Spinal cord (tissue), 10 donors: Measurements from ENCODE around the gene AADAC. TPM values are rescaled to one million over a fixed set of nuclear protein-coding genes. Genes with fewer than 3 reads are reported as not detected.
"Not testable (repeated sequence)": the region's sequence is repeated elsewhere in the genome, so short reads cannot be mapped to it uniquely, and the experiment has no call there.

Source experiments
- DNase-seq, 6 donors: peaks; one replicate each; pipeline versions ENCODE4 v3.0.0 to v3.0.0-alpha.2; 2013 to 2015; ENCODE audit warnings: low spot score in 6 of 6, low read depth in 4 of 6
- H3K27ac ChIP-seq: one replicate; pipeline ENCODE4 v1.5.1; 2013; ENCODE audit warnings: low read depth, low read length, control low read depth
- H3K27me3 ChIP-seq: one replicate; pipeline ENCODE4 v1.6.1; 2013; ENCODE audit warnings: low read length; ENCODE audit not compliant: control insufficient read depth, insufficient read depth
- H3K36me3 ChIP-seq: one replicate; pipeline ENCODE4 v1.6.1; 2013; ENCODE audit warnings: low read length; ENCODE audit not compliant: control insufficient read depth, insufficient read depth
- H3K4me1 ChIP-seq: one replicate; pipeline ENCODE4 v1.6.1; 2013; ENCODE audit warnings: low read length; ENCODE audit not compliant: control insufficient read depth, insufficient read depth
- H3K4me3 ChIP-seq: one replicate; pipeline ENCODE4 v1.5.1; 2013; ENCODE audit warnings: low read depth, low read length, control low read depth
- H3K9me3 ChIP-seq: one replicate; pipeline ENCODE4 v1.6.1; 2013; ENCODE audit warnings: low read length; ENCODE audit not compliant: control insufficient read depth, insufficient read depth
- WGBS: methylation state at CpG from one replicate; pipeline ENCODE4 v1.1.5; 2013; ENCODE audit warnings: missing lambda C conversion rate; ENCODE audit not compliant: insufficient coverage; 5-methylcytosine and 5-hydroxymethylcytosine counted together
- polyA plus RNA-seq, 2 donors: library from polyadenylated mRNA; unstranded; fragments of 120-200 nt; gene quantifications; one replicate each; pipeline ENCODE4 v1.2.1, GENCODE V29; 2013; ENCODE audit not compliant: insufficient read length in 2 of 2
- total RNA-seq, 2 donors: library from RNA; depleted of rRNA in 1 of 2; stranded (reverse); fragments of 120-200 nt in 1 of 2; fragments of >200 nt in 1 of 2; gene quantifications; one replicate each; pipeline versions ENCODE4 v1.2.3 to v1.2.4, GENCODE V29; 2013 to 2014
- donor health status: healthy.

The AADAC gene
- total and polyA plus RNA-seq, 4 donors: 0.11 TPM; not detected in 3

DNA sequence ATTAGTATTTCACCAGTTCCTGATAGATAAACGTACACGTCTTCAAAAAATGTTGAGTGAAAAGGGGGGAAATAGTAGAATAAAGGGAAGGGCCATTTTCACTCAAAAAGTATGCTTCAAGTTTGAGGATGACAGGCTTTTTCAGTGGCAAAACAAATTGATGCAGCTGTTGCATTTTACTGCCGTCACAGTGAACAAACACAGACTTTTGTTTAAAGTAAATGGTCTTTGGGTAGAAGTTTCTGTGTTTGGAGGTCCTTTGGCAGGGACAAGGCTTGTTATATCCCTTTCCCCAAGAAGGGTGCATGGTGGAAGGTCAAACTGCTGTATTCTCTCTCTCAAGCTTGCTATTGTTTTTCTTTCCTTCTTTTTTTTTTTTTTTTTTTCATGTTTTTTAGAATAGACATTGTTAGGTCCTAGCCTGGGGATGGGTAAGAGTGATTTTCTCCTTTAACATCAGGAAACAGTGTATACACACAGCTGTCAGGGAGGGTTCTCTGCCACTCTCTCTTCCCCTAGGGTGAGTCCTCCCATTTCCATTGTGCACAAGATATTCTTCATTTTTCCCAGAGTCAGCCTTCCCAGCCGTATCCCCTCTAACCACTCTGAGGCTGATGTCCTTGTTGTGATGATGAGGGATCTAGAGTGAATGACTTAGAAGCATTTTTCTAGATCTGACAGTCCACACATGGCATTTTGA, 52.9 kb downstream of the AADAC start:
- WGBS: no CpG with 5 or more reads among the region's 4 CpGs
- DNase-seq: peak in 1 of 6 donors; percentile 15
- Histone ChIP-seq H3K4me3 (no peak overlapping the region), H3K27ac (no peak overlapping the region), H3K9me3 (no peaks in the 10 kb centered on the region), H3K4me1 (no peaks in the 10 kb centered on the region), H3K27me3 (no peaks in the 10 kb centered on the region), H3K36me3 (no peaks in the 10 kb centered on the region)

GRCh38 chr3:151867666-151868065, 53.8 kb downstream of the AADAC start:
- Histone ChIP-seq H3K4me3 (no peak overlapping the region), H3K4me1 (no peaks in the 10 kb centered on the region), H3K36me3 (no peaks in the 10 kb centered on the region), H3K27me3 (no peaks in the 10 kb centered on the region), H3K9me3 (no peaks in the 10 kb centered on the region), H3K27ac (no peak overlapping the region)
- peak in 1 of 6 donors; percentile 78 for DNase-seq
- no CpG with 5 or more reads among the region's 1 CpG for WGBS

- DNase-seq: no peak
- Histone ChIP-seq H3K27ac (no peak overlapping the region), H3K27me3 (no peaks in the 10 kb centered on the region), H3K4me1 (no peaks in the 10 kb centered on the region), H3K36me3 (no peaks in the 10 kb centered on the region), H3K4me3 (no peak overlapping the region), H3K9me3 (no peaks in the 10 kb centered on the region)
- WGBS: no CpG with 5 or more reads among the region's 3 CpGs
Observed at GRCh38 chr3:151869181-151869580, 55.3 kb downstream of the AADAC start.

DNA sequence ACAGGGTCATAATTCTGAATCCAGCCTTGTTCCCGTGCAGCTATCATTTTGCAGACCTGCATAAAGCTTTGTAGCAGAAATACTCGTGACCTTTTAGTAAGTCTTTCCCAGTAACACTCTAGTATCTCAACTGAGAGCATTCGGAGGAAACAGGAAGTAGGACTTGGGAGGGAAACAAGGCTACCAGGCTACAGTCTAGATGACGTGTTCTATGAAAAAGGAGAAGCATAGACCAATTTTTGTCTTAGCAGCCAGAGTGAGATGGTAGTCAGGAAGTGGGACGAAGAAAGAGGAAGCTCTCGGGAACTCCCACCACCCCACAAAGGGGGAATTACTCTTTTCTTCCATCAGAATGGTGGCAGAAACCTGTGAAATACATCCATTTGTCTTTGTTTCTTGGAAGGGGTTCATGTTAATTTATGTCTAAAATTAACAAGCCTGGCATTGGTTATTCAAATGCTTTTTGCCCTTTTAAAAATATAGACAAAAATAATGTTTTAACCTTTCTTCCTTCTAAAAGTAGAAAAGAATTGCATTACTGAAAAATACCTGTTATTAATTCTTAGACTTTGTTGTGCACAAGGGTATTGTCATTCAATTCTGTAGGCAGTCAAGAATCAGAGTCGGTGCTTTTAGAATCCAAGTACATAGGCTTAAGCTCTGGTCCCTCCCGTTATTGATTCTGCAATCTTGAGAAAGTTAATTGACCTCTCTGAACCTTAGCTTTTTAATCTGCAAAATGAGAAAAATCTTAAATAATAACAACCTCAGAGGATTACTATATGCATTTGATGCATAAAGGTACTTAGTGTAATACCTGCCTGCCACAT, 57.9 kb downstream of the AADAC start:
- no peak overlapping the region for H3K27ac ChIP-seq
- no peak overlapping the region for H3K4me3 ChIP-seq
- WGBS: 63% methylated on average over 3 of the region's 8 CpGs
- DNase-seq: peak in 1 of 6 donors; percentile 18
- no peaks in the 10 kb centered on the region for H3K9me3 ChIP-seq
- no peaks in the 10 kb centered on the region for H3K4me1 ChIP-seq
- no peaks in the 10 kb centered on the region for H3K27me3 ChIP-seq
- H3K36me3 ChIP-seq: no peaks in the 10 kb centered on the region

GRCh38 chr3:151873398-151873797, 59.5 kb downstream of the AADAC start, which contains the start of gene SUCNR1:
TSS of gene SUCNR1 (plus strand) at chr3:151873643. CDS start at chr3:151879893, 6,250 bp downstream.
- no peaks in the 10 kb centered on the region for H3K9me3 ChIP-seq
- H3K27ac ChIP-seq: no peak within 1 kb of the TSS
- no peaks in the 10 kb centered on the region for H3K36me3 ChIP-seq
- H3K4me1 ChIP-seq: no peaks in the 10 kb centered on the region
- DNase-seq: peak in 2 of 6 donors; percentile 30 to 34
- H3K4me3 ChIP-seq: no peak within 1 kb of the TSS
- no peaks in the 10 kb centered on the region for H3K27me3 ChIP-seq

DNA sequence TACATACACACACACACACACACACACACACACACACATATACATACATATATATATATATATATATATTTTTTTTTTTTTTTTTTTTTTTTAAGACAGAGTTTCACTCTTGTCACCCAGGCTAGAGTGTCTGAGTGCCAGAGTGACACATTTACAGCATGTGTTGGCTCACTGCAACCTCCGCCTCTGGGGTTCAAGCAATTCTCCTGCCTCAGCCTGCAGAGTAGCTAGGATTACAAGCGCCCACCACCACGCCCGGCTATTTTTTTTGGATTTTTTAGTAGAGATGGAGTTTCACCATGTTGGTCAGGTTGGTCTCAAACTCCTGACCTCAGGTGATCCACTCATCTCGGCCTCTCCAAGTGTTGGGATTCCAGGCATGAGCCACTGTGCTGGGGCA, 60.2 kb downstream of the AADAC start:
- not testable (repeated sequence) for H3K27me3 ChIP-seq, H3K9me3 ChIP-seq, H3K36me3 ChIP-seq, H3K4me3 ChIP-seq, H3K4me1 ChIP-seq, DNase-seq, H3K27ac ChIP-seq
- WGBS: 100% methylated on average over 2 of the region's 5 CpGs

- Histone ChIP-seq H3K27ac (no peak overlapping the region), H3K36me3 (no peaks in the 10 kb centered on the region), H3K4me1 (no peaks in the 10 kb centered on the region), H3K4me3 (no peak overlapping the region), H3K27me3 (no peaks in the 10 kb centered on the region), H3K9me3 (no peaks in the 10 kb centered on the region)
- no peak for DNase-seq
- 92% methylated on average over 2 of the region's 3 CpGs for WGBS
Observed at GRCh38 chr3:151875759-151876158, 61.8 kb downstream of the AADAC start.

- Histone ChIP-seq H3K9me3 (no peaks in the 10 kb centered on the region), H3K36me3 (no peaks in the 10 kb centered on the region), H3K4me1 (no peaks in the 10 kb centered on the region), H3K27ac (no peak overlapping the region), H3K4me3 (no peak overlapping the region), H3K27me3 (no peaks in the 10 kb centered on the region)
- DNase-seq: no peak
- WGBS: 100% methylated on average over 1 of the region's 2 CpGs
Observed at GRCh38 chr3:151877269-151877668, 63.4 kb downstream of the AADAC start.
